ENCODE results near the gene MAP10.

The MAP10 gene

GRCh38 chr1:232820431-232820830 lies 15.2 kb downstream of the MAP10 start:
- TF ChIP-seq FOXP2 (optimal IDR thresholded peaks at IDR 0.05; ENCODE audit: borderline replicate concordance, extremely low read depth, extremely low read length, insufficient read depth) (no peak), SIN3A (IDR thresholded peaks at IDR 0.05; ENCODE audit: borderline replicate concordance, insufficient read depth, low read length) (no peak), TAF1 (IDR thresholded peaks at IDR 0.05; ENCODE audit: borderline replicate concordance, insufficient read depth, low read length) (no peak)

GRCh38 chr1:232822530-232822929 lies 17.3 kb downstream of the MAP10 start:
- no peak for TF ChIP-seq POLR2AphosphoS5 (IDR thresholded peaks at IDR 0.05; ENCODE audit: low read depth, low read length)
- TF ChIP-seq FOXP2 (optimal IDR thresholded peaks at IDR 0.05; ENCODE audit: borderline replicate concordance, extremely low read depth, extremely low read length, insufficient read depth), result no peak
- TF ChIP-seq REST (IDR thresholded peaks at IDR 0.05; ENCODE audit: insufficient read depth in 1 of 2, low read depth in 2 of 2, low read length in 2 of 2), result no peak

- TF ChIP-seq FOXP2 (optimal IDR thresholded peaks at IDR 0.05; ENCODE audit: borderline replicate concordance, extremely low read depth, extremely low read length, insufficient read depth) (no peak), POLR2AphosphoS5 (IDR thresholded peaks at IDR 0.05; ENCODE audit: low read depth, low read length) (no peak), SIN3A (IDR thresholded peaks at IDR 0.05; ENCODE audit: borderline replicate concordance, insufficient read depth, low read length) (no peak), TAF1 (IDR thresholded peaks at IDR 0.05; ENCODE audit: borderline replicate concordance, insufficient read depth, low read length) (no peak), REST (IDR thresholded peaks at IDR 0.05; ENCODE audit: insufficient read depth in 1 of 2, low read depth in 2 of 2, low read length in 2 of 2) (no peak)
These were observed 21.1 kb downstream of the MAP10 start for GRCh38 chr1:232826318-232826717.

- TF ChIP-seq TAF1 (IDR thresholded peaks at IDR 0.05; ENCODE audit: borderline replicate concordance, insufficient read depth, low read length) (no peak), POLR2AphosphoS5 (IDR thresholded peaks at IDR 0.05; ENCODE audit: low read depth, low read length) (no peak), REST (IDR thresholded peaks at IDR 0.05; ENCODE audit: insufficient read depth in 1 of 2, low read depth in 2 of 2, low read length in 2 of 2) (no peak), SIN3A (IDR thresholded peaks at IDR 0.05; ENCODE audit: borderline replicate concordance, insufficient read depth, low read length) (no peak), FOXP2 (optimal IDR thresholded peaks at IDR 0.05; ENCODE audit: borderline replicate concordance, extremely low read depth, extremely low read length, insufficient read depth) (no peak)
These were observed 25.4 kb downstream of the MAP10 start for GRCh38 chr1:232830661-232831060.

GRCh38 chr1:232831895-232832294 lies 26.7 kb downstream of the MAP10 start:
- no peak for TF ChIP-seq TAF1 (IDR thresholded peaks at IDR 0.05; ENCODE audit: borderline replicate concordance, insufficient read depth, low read length)
- no peak for TF ChIP-seq SIN3A (IDR thresholded peaks at IDR 0.05; ENCODE audit: borderline replicate concordance, insufficient read depth, low read length)
- TF ChIP-seq REST (IDR thresholded peaks at IDR 0.05; ENCODE audit: insufficient read depth in 1 of 2, low read depth in 2 of 2, low read length in 2 of 2), result no peak
- no peak for TF ChIP-seq POLR2AphosphoS5 (IDR thresholded peaks at IDR 0.05; ENCODE audit: low read depth, low read length)
- no peak for TF ChIP-seq FOXP2 (optimal IDR thresholded peaks at IDR 0.05; ENCODE audit: borderline replicate concordance, extremely low read depth, extremely low read length, insufficient read depth)

Data from PFSK-1 (cell line).